GM23338 (cell line): ENCODE data around the gene ADPRHL1. TPM values are rescaled to one million over a fixed set of nuclear protein-coding genes. Genes with fewer than 3 reads are reported as not detected.

ENCODE experiments used
- ATAC-seq: fragments of 200-7000 bp; cut with Tn5 transposase; 3 replicates; pipeline ENCODE4 v1.9.1; 2020
- DNase-seq: peaks from one replicate; pipeline ENCODE4 v3.0.0-alpha.2; 2015; ENCODE audit warnings: low spot score
- H2AFZ ChIP-seq: fragments of 200-600 bp; sonication (generic); 2 replicates; pipeline ENCODE4 v1.8.0; 2016; ENCODE audit warnings: antibody characterized with exemption, mild to moderate bottlenecking, moderate library complexity
- H3F3A ChIP-seq: fragments of 200-600 bp; sonication (generic); replicated peaks from 2 replicates; pipeline ENCODE4 v1.8.0; 2017; ENCODE audit warnings: antibody characterized with exemption, mixed run types, low read depth
- H3K27ac ChIP-seq: fragments of 200-600 bp; sonication (generic); 2 replicates; pipeline ENCODE4 v1.6.1; 2016; ENCODE audit warnings: low read depth
- H3K27me3 ChIP-seq: fragments of 200-600 bp; sonication (generic); 2 replicates; pipeline ENCODE4 v1.8.0; 2016; ENCODE audit warnings: mild to moderate bottlenecking, mixed run types, moderate library complexity; ENCODE audit not compliant: insufficient read depth
- H3K36me3 ChIP-seq: fragments of 200-600 bp; sonication (generic); 2 replicates; pipeline ENCODE4 v1.8.0; 2016; ENCODE audit warnings: mild to moderate bottlenecking; ENCODE audit not compliant: insufficient read depth
- H3K4me1 ChIP-seq: fragments of 200-600 bp; sonication (generic); 2 replicates; pipeline ENCODE4 v1.8.0; 2016; ENCODE audit warnings: mild to moderate bottlenecking, moderate library complexity; ENCODE audit not compliant: insufficient read depth
- H3K4me2 ChIP-seq: fragments of 200-600 bp; sonication (generic); 2 replicates; pipeline ENCODE4 v1.7.1; 2017; ENCODE audit warnings: mixed run types
- H3K4me3 ChIP-seq: fragments of 200-600 bp; sonication (generic); 2 replicates; pipeline ENCODE4 v1.6.1; 2016; ENCODE audit warnings: mixed run types
- H3K79me2 ChIP-seq: fragments of 200-600 bp; sonication (generic); replicated peaks from 2 replicates; pipeline ENCODE4 v1.8.0; 2017; ENCODE audit warnings: mild to moderate bottlenecking; ENCODE audit not compliant: insufficient read depth
- H3K9me2 ChIP-seq: fragments of 200-600 bp; sonication (generic); 2 replicates; pipeline ENCODE4 v1.8.0; 2017; ENCODE audit not compliant: insufficient read depth
- H4K20me1 ChIP-seq: fragments of 200-600 bp; sonication (generic); replicated peaks from 2 replicates; pipeline ENCODE4 v1.8.0; 2017; ENCODE audit warnings: mild to moderate bottlenecking; ENCODE audit not compliant: insufficient read depth
- H3K27ac Mint-ChIP-seq: 2 replicates; pipeline ENCODE4 v1.8.0; 2020; ENCODE audit warnings: inconsistent platforms, mild to moderate bottlenecking, moderate library complexity, mixed read lengths
- H3K27me3 Mint-ChIP-seq: 3 replicates; pipeline ENCODE4 v1.8.0; 2022; ENCODE audit warnings: low read depth, mild to moderate bottlenecking, moderate library complexity, mixed read lengths, inconsistent platforms; ENCODE audit not compliant: insufficient read depth, poor library complexity
- H3K36me3 Mint-ChIP-seq: 3 replicates; pipeline ENCODE4 v1.8.0; 2021; ENCODE audit warnings: low read depth, mild to moderate bottlenecking, inconsistent platforms, moderate library complexity, mixed read lengths
- H3K4me1 Mint-ChIP-seq: 3 replicates; pipeline ENCODE4 v1.8.0; 2020; ENCODE audit warnings: mild to moderate bottlenecking, inconsistent platforms, mixed read lengths
- H3K4me3 Mint-ChIP-seq: 3 replicates; pipeline ENCODE4 v1.8.0; 2021; ENCODE audit warnings: moderate library complexity, mild to moderate bottlenecking, inconsistent platforms, mixed read lengths
- H3K9me3 Mint-ChIP-seq: 3 replicates; pipeline ENCODE4 v1.8.0; 2020; ENCODE audit warnings: moderate library complexity, mild to moderate bottlenecking, inconsistent platforms, mixed read lengths
- CREB1 ChIP-seq: fragments of 250-450 bp; sonication (Bioruptor Pico); IDR thresholded peaks from 2 replicates; pipeline ENCODE4 v1.5.0; 2020; ENCODE audit warnings: low read depth, mild to moderate bottlenecking, moderate library complexity
- CTCF ChIP-seq, 2 experiments: fragments of 200-600 bp in 1 of 2; sonication (generic) in 1 of 2; conservative IDR thresholded peaks; 2 replicates each; pipeline versions ENCODE4 v1.5.1 to v1.6.1; 2016 to 2017; ENCODE audit warnings: antibody characterized with exemption in 2 of 2, low read depth in 2 of 2, mild to moderate bottlenecking in 2 of 2, moderate library complexity in 1 of 2
- EZH2 ChIP-seq: fragments of 200-600 bp; sonication (generic); IDR thresholded peaks from one replicate; pipeline ENCODE4 v1.8.0; 2017; ENCODE audit warnings: antibody characterized with exemption, mild to moderate bottlenecking, low read depth; ENCODE audit not compliant: unreplicated experiment
- EZH2phosphoT487 ChIP-seq: fragments of 200-600 bp; sonication (generic); IDR thresholded peaks from one replicate; pipeline ENCODE4 v1.8.1; 2018; ENCODE audit warnings: antibody characterized with exemption; ENCODE audit not compliant: unreplicated experiment
- JUNB ChIP-seq: IDR thresholded peaks from one replicate; pipeline ENCODE4 v1.6.1; 2016; ENCODE audit warnings: antibody characterized with exemption; ENCODE audit not compliant: unreplicated experiment
- NANOG ChIP-seq: IDR thresholded peaks from 2 replicates; pipeline ENCODE4 v1.6.1; 2016; ENCODE audit warnings: antibody characterized with exemption, borderline replicate concordance
- POLR2AphosphoS5 ChIP-seq: IDR thresholded peaks from 2 replicates; pipeline ENCODE4 v1.6.1; 2016; ENCODE audit warnings: antibody characterized with exemption, low read depth
- ZNF331 ChIP-seq: fragments of 250-450 bp; sonication (Bioruptor Pico); IDR thresholded peaks from 2 replicates; pipeline ENCODE4 v1.5.0; 2020; ENCODE audit warnings: low read depth, mild to moderate bottlenecking, moderate library complexity
- ZNF462 ChIP-seq: fragments of 250-450 bp; sonication (Bioruptor Pico); IDR thresholded peaks from 2 replicates; pipeline ENCODE4 v1.5.0; 2020; ENCODE audit warnings: mild to moderate bottlenecking, moderate library complexity
- polyA plus RNA-seq: library from polyadenylated mRNA; unstranded; fragments of >200 nt; fragmentation: Nextera tagmentation; extraction: Ambion mirVana; gene quantifications from 2 replicates; pipeline ENCODE4 v1.2.1, GENCODE V29; 2016
- total RNA-seq: library from RNA; depleted of rRNA; stranded (reverse); fragments of >200 nt; shearing (Covaris generic); gene quantifications from 2 replicates; pipeline ENCODE4 v1.2.3, GENCODE V29; 2014
- TF ChIP-seq, protein P1 (sequence below): IDR thresholded peaks from one replicate; pipeline ENCODE4 v1.6.1; 2018; ENCODE audit warnings: antibody characterized with exemption; ENCODE audit not compliant: unreplicated experiment

ADPRHL1 gene
- total and polyA plus RNA-seq, 2 experiments from 2014 or later, result 0.80 to 1.0 TPM

- TF ChIP-seq CTCF (conservative IDR thresholded peaks at IDR 0.05; ENCODE audit: low read depth in 2 of 2) (no peak), EZH2phosphoT487 (no peak), NANOG (no peak), EZH2 (no peak), POLR2AphosphoS5 (no peak), CREB1 (CRISPR knock-in tag) (no peak)
- TF ChIP-seq, protein P1, sequence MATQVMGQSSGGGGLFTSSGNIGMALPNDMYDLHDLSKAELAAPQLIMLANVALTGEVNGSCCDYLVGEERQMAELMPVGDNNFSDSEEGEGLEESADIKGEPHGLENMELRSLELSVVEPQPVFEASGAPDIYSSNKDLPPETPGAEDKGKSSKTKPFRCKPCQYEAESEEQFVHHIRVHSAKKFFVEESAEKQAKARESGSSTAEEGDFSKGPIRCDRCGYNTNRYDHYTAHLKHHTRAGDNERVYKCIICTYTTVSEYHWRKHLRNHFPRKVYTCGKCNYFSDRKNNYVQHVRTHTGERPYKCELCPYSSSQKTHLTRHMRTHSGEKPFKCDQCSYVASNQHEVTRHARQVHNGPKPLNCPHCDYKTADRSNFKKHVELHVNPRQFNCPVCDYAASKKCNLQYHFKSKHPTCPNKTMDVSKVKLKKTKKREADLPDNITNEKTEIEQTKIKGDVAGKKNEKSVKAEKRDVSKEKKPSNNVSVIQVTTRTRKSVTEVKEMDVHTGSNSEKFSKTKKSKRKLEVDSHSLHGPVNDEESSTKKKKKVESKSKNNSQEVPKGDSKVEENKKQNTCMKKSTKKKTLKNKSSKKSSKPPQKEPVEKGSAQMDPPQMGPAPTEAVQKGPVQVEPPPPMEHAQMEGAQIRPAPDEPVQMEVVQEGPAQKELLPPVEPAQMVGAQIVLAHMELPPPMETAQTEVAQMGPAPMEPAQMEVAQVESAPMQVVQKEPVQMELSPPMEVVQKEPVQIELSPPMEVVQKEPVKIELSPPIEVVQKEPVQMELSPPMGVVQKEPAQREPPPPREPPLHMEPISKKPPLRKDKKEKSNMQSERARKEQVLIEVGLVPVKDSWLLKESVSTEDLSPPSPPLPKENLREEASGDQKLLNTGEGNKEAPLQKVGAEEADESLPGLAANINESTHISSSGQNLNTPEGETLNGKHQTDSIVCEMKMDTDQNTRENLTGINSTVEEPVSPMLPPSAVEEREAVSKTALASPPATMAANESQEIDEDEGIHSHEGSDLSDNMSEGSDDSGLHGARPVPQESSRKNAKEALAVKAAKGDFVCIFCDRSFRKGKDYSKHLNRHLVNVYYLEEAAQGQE, result no peak
These were observed 53.5 kb downstream of the ADPRHL1 start (continued) for GRCh38 chr13:113399755-113400149.

GRCh38 chr13:113398963-113399754 lies 54.1 kb downstream of the ADPRHL1 start:
- Histone ChIP-seq H2AFZ (no peak overlapping the region; the same call in 1 of the 2 replicates), H3K36me3 (no peaks in the 10 kb centered on the region), H3K4me2 (no peak overlapping the region), H3F3A (0 out of 2 replicates have a peak, but pooled peaks cover 5% of the 10 kb centered on the region), H3K27me3 (no peaks in the 10 kb centered on the region), H4K20me1 (no peaks in the 10 kb centered on the region), H3K4me1 (peaks cover 11% of the 10 kb centered on the region; the same call in 1 of the 2 replicates), H3K4me3 (no peak overlapping the region), H3K79me2 (no peaks in the 10 kb centered on the region), H3K9me2 (no peaks in the 10 kb centered on the region), H3K27ac (no peak overlapping the region)
- ATAC-seq (peak; percentile 13), DNase-seq (no peak)
- Mint-ChIP-seq H3K9me3 (no peaks in the 10 kb centered on the region), H3K4me1 (peaks cover 16% of the 10 kb centered on the region; the same call in 2 of the 3 replicates), H3K4me3 (no peak overlapping the region), H3K27me3 (peaks cover 15% of the 10 kb centered on the region), H3K36me3 (no peaks in the 10 kb centered on the region), H3K27ac (no peak overlapping the region)
- no peak for TF ChIP-seq ZNF462 (CRISPR knock-in tag)
- no peak for TF ChIP-seq JUNB
- no peak for TF ChIP-seq CTCF (conservative IDR thresholded peaks at IDR 0.05; ENCODE audit: low read depth in 2 of 2)
- no peak for TF ChIP-seq ZNF331 (CRISPR knock-in tag)
- TF ChIP-seq CREB1 (CRISPR knock-in tag), result no peak
